Stimulated activated CD8-positive, alpha-beta memory T cell treated with anti-CD3 and anti-CD28 coated beads, Interleukin-2, amount 100 ng/mL, for 1 hour (primary cell): ENCODE data around the gene CASR.

ENCODE experiments used
- DNase-seq, 2 donors: peaks; one replicate each; pipeline ENCODE4 v3.0.0-alpha.2; 2020; ENCODE audit warnings: low read depth in 2 of 2

Gene CASR

DNA sequence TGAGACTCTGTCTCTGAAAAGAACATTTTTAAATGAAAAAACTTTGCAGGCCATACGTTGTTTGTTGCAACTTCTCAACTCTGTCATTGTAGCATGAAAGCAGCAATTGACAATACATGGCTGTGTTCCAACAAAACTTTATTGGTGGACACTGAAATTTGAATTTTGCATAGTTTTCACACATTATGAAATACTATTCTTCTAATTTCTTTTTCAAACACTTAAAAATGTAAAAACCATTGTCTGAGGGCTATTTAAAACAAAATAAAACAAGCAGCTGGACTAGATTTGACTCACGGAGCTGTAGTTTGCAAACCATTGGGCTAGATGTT is 123.1 kb downstream of the CASR start:
- no peak for DNase-seq

DNA sequence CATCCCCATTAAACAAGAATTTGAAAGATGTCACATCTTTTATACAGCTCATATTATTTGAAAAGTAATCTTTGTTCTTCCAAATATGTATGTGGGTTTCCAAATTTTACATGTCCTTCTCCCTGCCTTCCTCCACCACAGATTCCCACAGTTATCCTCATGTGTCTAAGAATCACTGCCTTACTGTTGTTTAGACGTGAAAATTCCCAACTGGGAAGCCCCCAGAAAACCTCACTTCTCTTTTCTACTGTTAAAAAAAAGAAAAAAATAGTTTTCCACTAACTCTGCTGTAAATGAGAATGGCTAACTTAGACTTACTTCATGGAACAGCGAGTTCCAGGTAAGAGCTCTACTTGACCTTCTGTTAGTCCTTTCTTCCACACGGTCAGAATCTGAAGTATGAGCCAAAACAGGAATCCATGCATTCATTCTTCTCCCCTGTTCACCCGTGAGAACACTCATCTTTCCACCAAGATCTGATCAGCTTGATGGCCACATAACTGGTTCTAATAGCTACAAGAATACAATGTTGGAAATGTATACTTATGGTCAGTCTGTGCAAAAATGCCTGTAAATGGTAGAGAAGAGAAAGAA is 123.7 kb downstream of the CASR start:
- DNase-seq, result no peak

DNA sequence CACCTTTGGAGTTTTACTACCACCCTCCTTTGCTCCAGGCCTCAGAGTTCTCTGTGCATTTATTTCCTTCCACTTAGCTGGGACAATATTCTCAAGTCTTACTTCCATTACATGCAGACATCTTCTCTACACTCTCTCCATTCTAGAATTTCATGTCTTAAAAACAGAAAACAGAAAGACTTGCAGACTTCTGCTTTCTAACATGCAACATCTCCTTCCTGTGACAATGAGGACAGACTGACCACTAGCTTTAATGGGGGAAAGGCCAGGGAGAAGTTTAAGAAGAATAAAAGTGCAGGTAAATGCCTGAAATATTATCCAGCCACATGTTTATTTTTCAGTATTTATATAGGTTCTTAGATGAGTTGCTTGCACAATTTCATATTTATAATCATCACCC is 124.5 kb downstream of the CASR start:
- no peak for DNase-seq

DNA sequence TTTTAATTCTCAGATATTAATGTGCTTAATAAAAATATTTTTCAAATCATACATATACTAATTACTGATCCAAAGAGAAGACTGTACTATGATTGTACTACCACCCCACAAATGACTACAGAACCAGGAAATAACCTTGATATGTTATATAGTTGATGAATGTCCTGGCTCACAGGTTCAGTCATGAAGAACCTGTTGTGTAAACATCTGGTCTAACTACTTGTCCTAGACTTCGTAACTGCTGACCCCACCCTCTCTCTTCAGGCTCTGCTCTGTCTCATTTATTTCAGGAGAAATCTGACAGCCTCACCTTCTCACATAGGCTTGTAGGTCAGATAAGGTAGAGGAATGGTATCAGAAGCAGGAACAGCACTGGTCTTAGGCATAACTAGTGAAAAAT is 126.9 kb downstream of the CASR start:
- DNase-seq, result no peak

DNA sequence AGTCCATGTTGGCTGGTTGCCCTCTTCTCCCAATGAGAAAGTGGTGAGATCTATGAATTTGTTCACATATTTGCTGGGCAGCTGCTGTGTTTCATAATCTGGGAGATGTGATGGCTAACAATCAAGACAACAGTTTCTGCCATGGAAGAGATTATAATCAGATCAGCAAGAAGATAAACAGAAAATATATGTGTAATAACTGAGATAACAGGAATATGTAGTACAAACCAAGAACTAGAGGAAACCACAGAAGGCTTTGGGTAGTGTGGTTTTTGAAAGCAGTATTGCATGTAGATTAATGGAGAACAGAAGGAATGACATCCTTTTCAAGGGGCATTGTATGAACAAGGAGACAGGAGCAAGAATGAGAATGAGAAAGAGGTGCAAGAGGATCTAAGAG is 129.4 kb downstream of the CASR start:
- no peak for DNase-seq

DNA sequence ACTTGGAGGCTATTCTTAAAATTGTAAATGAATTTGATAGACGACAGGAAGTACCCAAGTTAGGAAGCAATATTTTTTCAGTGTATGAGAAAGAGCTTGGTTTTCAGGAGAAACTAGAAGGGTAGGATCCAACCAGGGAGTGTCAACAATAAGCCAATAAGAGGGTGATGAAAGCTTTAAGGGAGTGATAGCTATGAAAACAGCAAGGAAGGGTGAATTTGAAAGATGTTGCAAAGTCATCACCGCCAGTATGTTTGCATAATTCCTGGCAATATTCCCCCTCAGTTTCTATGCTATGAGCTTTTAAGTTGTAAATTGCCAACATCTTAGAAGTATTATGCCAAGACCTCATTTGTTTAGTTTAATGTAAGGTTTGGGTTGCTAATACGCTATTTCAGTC is 129.8 kb downstream of the CASR start:
- no peak for DNase-seq

DNA sequence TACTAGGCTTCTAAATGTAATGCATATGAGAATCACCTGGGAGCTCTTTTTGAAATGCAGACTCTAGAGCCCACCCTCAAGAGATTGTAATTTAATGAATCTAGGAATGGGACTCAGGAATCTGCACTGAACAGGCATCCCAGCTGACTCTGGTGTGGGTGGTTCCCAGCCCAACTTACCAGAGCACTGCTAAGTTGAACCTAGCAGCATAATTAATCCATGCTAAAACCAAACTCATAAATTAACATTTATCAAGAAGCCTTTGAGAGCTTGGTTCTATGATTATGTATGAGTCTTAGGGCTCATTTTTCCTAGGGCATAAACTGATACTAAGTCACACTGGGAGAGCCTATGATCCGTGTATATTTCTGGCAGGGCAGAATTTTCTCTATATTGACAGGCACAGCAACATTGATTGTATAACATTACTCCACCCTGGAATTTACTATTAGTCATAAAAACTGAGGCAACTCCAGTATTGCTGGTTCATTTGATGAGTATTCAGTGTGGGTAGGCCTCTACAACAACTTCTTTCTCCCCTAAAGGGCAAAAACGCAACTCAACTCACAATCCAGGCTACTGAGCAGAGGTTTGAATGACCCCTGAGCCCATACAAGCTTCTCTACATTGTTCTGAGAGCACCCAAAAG is 130.9 kb downstream of the CASR start:
- DNase-seq, result no peak

DNA sequence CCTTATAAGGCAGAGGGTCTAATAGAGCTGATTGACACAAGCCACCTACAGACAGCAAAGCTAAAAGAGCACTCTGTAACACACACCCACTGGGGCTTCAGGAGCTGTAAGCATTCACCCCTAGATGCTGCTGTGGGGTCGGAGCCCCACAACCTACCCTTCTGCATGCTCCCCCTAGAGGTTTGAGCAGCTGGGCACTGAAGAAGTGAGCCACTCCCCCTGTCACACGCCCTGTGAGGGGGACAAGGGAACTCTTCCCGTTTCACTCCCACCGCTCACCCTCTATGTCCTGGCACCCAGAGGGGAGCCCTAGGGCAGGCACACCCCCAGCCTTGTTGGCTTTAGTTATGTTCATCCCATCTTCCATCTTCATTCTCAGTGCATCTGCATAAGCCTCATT is 132.2 kb downstream of the CASR start:
- no peak for DNase-seq

DNA sequence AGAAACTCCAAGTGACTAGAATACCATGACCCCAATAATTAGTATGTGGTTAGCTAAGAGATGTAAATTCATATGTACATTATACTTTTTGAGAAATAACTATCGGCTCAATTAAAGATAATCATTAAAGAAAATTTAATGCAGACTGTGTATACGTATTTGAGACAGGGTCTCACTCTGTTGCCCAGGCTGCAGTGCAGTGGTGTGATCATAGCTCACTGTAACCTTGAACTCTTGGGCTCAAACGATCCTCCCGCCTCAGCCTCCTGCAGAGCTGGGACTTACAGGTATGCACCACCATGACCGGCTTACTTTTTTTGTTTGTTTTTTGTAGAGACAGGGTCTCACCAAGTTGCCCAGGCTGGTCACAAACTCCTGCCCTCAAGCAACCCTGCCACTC is 132.9 kb downstream of the CASR start:
- DNase-seq, result no peak

DNA sequence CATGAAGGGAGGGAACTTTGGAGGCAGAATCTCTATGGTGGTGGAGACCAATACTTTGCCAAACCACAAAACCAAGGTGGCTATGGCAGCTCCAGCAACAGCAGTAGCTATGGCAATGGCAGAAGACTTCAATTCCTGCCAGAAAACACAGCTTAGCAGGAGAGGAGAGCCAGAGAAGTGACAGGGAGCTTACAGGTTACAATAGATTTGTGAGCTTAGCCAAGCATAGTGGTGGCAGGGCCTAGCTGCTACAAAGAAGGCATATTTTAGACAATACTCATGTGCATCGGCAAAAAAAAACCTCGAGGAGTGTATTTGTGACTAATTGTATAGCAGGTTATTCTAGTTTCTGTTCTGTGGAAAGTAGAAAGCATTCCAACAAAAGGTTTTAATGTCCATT is 135.2 kb downstream of the CASR start:
- no peak for DNase-seq

DNA sequence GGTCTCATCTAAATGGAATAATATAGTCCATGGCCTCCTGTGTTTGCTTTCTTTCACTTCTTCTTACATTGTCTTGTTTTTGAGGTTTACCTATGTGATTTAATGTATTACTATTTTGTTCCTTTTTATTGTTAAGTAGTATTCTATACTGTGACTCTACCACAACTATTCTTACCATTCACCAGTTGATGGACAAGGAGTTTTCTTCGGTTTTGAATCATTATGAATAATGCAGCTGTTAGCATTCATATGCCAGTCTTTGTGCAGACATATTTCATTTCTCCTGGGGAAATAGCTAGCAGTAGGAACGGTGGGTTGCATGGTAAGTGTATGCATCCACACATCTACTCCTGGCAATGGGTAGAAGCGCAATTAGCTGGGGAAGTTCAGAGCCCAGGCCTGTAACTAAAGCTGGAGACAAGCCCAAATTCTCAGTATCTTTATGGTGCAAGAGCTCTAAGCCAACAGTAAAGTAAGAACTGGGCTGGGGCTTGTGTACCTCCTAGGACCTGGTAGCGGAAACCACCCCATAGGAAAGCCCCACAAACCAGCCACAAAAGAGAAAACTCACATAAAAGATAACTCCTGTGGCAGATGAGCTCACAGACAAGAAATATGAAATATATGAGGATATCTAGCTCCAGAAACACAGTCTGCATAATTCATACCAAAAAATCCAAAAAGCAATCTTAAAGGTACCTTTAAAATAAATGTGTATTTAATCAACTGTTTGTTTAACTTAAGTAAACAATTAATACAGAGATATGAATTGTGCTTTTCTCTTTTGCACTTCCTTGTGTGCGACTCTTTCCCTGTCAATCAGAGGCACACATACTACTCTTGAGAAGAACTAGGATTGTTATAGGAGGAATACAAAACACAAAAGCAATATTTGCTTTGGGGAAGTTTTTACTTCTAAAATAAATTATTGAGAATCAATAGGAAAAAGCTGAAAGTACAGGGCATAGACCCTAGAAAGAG is 138.9 kb downstream of the CASR start:
- DNase-seq, result no peak

DNA sequence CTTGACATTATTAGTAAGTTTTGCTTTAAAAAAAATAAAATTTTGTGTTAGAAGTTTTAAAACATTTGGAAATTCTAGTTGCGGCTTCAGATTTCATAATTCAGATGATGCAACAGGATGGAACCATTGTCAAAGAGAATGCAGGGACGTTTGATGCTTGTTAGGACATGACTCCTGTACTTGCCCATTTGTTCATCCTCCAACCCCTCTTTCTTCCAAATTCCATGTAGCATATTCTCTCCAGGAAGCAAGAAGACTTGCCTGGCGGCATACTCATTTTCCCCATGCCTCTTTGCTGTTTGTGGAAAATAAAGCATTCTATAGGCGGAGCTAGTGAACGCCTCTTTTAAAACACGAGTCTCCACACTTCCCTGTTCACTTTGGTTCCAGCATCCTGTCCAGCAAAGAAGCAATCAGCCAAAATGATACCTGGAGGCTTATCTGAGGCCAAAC is 141.4 kb downstream of the CASR start, which contains the start of gene CSTA:
Gene CSTA, plus strand, starts transcription at position 378 of the 453 bp plus-strand sequence. Its CDS starts 45 bp downstream, at position 423.
- DNase-seq, result no peak

DNA sequence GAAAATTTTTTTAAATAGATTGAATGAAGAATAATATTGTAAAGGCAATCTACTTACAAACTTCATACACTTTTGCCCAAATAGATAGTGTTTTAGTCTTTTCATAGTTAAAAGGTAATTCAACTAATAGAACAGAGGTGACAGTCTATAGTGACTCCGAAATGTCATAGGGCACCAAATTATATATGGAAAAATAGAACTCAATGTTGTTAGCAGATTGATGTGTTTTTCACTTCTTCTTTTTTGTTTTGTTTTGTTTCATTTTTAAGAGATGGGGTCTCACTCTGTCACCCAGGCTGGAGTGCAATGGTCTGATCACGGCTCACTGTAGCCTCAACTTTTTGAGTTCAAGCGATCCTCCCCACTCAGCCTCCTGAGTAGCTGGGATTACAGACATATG is 142.3 kb downstream of the CASR start:
- DNase-seq, result no peak

DNA sequence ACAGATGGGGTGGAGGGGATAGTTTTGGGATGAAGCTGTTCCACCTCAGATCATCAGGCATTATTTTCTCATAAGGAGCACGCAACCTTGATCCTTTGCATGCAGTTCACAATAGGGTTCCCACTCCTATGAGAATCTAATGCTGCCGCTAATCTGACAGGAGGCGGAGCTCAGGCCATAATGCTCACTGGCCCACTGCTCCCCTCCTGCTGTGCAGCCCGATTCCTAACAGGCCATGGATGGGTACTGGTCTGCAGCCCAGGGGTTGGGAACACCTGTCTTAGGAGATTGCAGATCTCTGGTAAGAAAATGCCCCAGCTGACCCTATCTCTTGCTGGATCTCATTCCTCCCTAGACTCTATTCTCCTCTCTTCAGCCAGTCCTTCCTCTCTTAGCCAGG is 148.4 kb downstream of the CASR start:
- no peak for DNase-seq

DNA sequence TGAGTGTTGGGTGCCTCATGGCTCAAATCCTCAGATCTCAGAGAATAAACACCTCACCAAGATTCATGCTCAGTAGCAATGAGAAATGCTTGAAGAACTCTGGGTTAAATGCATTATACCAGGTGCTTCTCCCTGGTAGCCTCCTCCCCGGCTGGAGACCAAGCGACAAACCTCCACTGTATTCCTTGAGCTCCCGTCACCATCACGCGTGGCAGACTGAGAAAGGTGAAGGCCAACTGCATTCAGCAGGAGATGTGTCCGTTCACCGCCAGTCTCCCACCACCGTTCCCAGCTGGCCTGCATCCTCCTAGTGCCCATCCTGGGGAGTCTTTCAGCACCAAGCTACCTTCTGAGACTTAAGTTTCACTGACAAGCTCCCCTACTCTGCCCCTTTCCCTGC is 149.1 kb downstream of the CASR start:
- no peak for DNase-seq
